ENCODE data around the gene TRMT10B. TPM values are rescaled to one million over a fixed set of nuclear protein-coding genes. Genes with fewer than 3 reads are reported as not detected.
A peak's percentile ranks its signal among the peaks of the same experiment; 100 is the strongest.
"Not testable (repeated sequence)": the region's sequence is repeated elsewhere in the genome, so short reads cannot be mapped to it uniquely, and the experiment has no call there.

The TRMT10B gene
- total RNA-seq, 1 experiment from 2014 or later: 1.2 TPM

GRCh38 chr9:37739222-37739621, 14.4 kb upstream of the TRMT10B start:
- Histone ChIP-seq H3K36me3 (no peaks in the 10 kb centered on the region), H3K9me3 (replicated peaks) (no peaks in the 10 kb centered on the region), H3K4me1 (replicated peaks) (no peaks in the 10 kb centered on the region), H3K27ac (no peak overlapping the region), H3K27me3 (replicated peaks) (no peaks in the 10 kb centered on the region), H3K4me3 (no peak overlapping the region)
- DNase-seq (ENCODE audit: low read depth in 1 of 2, low spot score in 2 of 2): no peak

- no peaks in the 10 kb centered on the region for H3K4me1 ChIP-seq (replicated peaks)
- no peak overlapping the region for H3K4me3 ChIP-seq
- no peak for DNase-seq (ENCODE audit: low read depth in 1 of 2, low spot score in 2 of 2)
- no peaks in the 10 kb centered on the region for H3K27me3 ChIP-seq (replicated peaks)
- H3K9me3 ChIP-seq (replicated peaks): no peaks in the 10 kb centered on the region
- no peak overlapping the region for H3K27ac ChIP-seq
- no peaks in the 10 kb centered on the region for H3K36me3 ChIP-seq
These were observed 13.5 kb upstream of the TRMT10B start for GRCh38 chr9:37740128-37740527.

GRCh38 chr9:37740631-37741328, 12.8 kb upstream of the TRMT10B start:
- no peak for DNase-seq (ENCODE audit: low read depth in 1 of 2, low spot score in 2 of 2)
- H3K27ac ChIP-seq: no peak overlapping the region
- H3K36me3 ChIP-seq: no peaks in the 10 kb centered on the region
- no peaks in the 10 kb centered on the region for H3K27me3 ChIP-seq (replicated peaks)
- no peaks in the 10 kb centered on the region for H3K9me3 ChIP-seq (replicated peaks)
- H3K4me1 ChIP-seq (replicated peaks): no peaks in the 10 kb centered on the region
- H3K4me3 ChIP-seq: no peak overlapping the region

- no peaks in the 10 kb centered on the region for H3K27me3 ChIP-seq (replicated peaks)
- H3K27ac ChIP-seq: no peak overlapping the region
- H3K4me1 ChIP-seq (replicated peaks): peaks cover 9% of the 10 kb centered on the region
- DNase-seq (ENCODE audit: low read depth in 1 of 2, low spot score in 2 of 2): no peak
- no peak overlapping the region for H3K4me3 ChIP-seq
- H3K9me3 ChIP-seq (replicated peaks): no peaks in the 10 kb centered on the region
- no peaks in the 10 kb centered on the region for H3K36me3 ChIP-seq
These were observed 7.6 kb upstream of the TRMT10B start for GRCh38 chr9:37745970-37746369.

GRCh38 chr9:37746448-37747270, 6.9 kb upstream of the TRMT10B start:
- no peaks in the 10 kb centered on the region for H3K27me3 ChIP-seq (replicated peaks)
- H3K4me3 ChIP-seq: no peak overlapping the region
- peaks cover 9% of the 10 kb centered on the region for H3K4me1 ChIP-seq (replicated peaks)
- no peaks in the 10 kb centered on the region for H3K9me3 ChIP-seq (replicated peaks)
- H3K36me3 ChIP-seq: no peaks in the 10 kb centered on the region
- DNase-seq (ENCODE audit: low read depth in 1 of 2, low spot score in 2 of 2): peak in 1 of 2 experiments; percentile 41
- H3K27ac ChIP-seq: no peak overlapping the region

- no peak overlapping the region for H3K4me3 ChIP-seq
- H3K27me3 ChIP-seq (replicated peaks): no peaks in the 10 kb centered on the region
- no peak overlapping the region for H3K27ac ChIP-seq
- DNase-seq (ENCODE audit: low read depth in 1 of 2, low spot score in 2 of 2): no peak
- H3K4me1 ChIP-seq (replicated peaks): peaks cover 9% of the 10 kb centered on the region
- H3K36me3 ChIP-seq: no peaks in the 10 kb centered on the region
- no peaks in the 10 kb centered on the region for H3K9me3 ChIP-seq (replicated peaks)
These were observed 6.3 kb upstream of the TRMT10B start for GRCh38 chr9:37747271-37747753.

- no peak for DNase-seq (ENCODE audit: low read depth in 1 of 2, low spot score in 2 of 2)
- Histone ChIP-seq H3K9me3 (replicated peaks) (no peaks in the 10 kb centered on the region), H3K4me3 (no peak overlapping the region), H3K36me3 (no peaks in the 10 kb centered on the region), H3K4me1 (replicated peaks) (peaks cover 9% of the 10 kb centered on the region), H3K27me3 (replicated peaks) (no peaks in the 10 kb centered on the region), H3K27ac (no peak overlapping the region)
These were observed 4.5 kb upstream of the TRMT10B start for GRCh38 chr9:37749129-37749528.

- Histone ChIP-seq H3K36me3 (no peaks in the 10 kb centered on the region), H3K4me1 (replicated peaks) (peaks cover 9% of the 10 kb centered on the region)
These were observed 2.4 kb upstream of the TRMT10B start for GRCh38 chr9:37751186-37751585.

GRCh38 chr9:37751704-37752103, 1.9 kb upstream of the TRMT10B start:
- H3K36me3 ChIP-seq; H3K9me3 ChIP-seq (replicated peaks); H3K27ac ChIP-seq; H3K4me3 ChIP-seq; H3K4me1 ChIP-seq (replicated peaks); H3K27me3 ChIP-seq (replicated peaks); DNase-seq (ENCODE audit: low read depth in 1 of 2, low spot score in 2 of 2): not testable (repeated sequence)

More at GRCh38 chr9:37751186-37751585, 2.4 kb upstream of the TRMT10B start:
- H3K4me3 ChIP-seq: no peak overlapping the region
- no peak for DNase-seq (ENCODE audit: low read depth in 1 of 2, low spot score in 2 of 2)
- no peaks in the 10 kb centered on the region for H3K27me3 ChIP-seq (replicated peaks)
- no peaks in the 10 kb centered on the region for H3K9me3 ChIP-seq (replicated peaks)
- no peak overlapping the region for H3K27ac ChIP-seq

- not testable (repeated sequence) for H3K9me3 ChIP-seq (replicated peaks); H3K36me3 ChIP-seq; DNase-seq (ENCODE audit: low read depth in 1 of 2, low spot score in 2 of 2); H3K27ac ChIP-seq; H3K4me1 ChIP-seq (replicated peaks); H3K4me3 ChIP-seq; H3K27me3 ChIP-seq (replicated peaks)
These were observed 1.5 kb upstream of the TRMT10B start for GRCh38 chr9:37752112-37752511.

- Histone ChIP-seq H3K27ac (no peak overlapping the region), H3K4me1 (replicated peaks) (no peaks in the 10 kb centered on the region; the same call in 1 of the 2 replicates), H3K4me3 (peak overlapping the region; percentile 52), H3K36me3 (no peaks in the 10 kb centered on the region), H3K9me3 (replicated peaks) (no peaks in the 10 kb centered on the region), H3K27me3 (replicated peaks) (no peaks in the 10 kb centered on the region)
- no peak for DNase-seq (ENCODE audit: low read depth in 1 of 2, low spot score in 2 of 2)
These were observed 740 bp upstream of the TRMT10B start for GRCh38 chr9:37752642-37753488.

- no peak overlapping the region for H3K27ac ChIP-seq
- H3K27me3 ChIP-seq (replicated peaks): no peaks in the 10 kb centered on the region
- peaks cover 3% of the 10 kb centered on the region; the same call in 1 of the 2 replicates for H3K4me1 ChIP-seq (replicated peaks)
- no peaks in the 10 kb centered on the region for H3K9me3 ChIP-seq (replicated peaks)
- H3K36me3 ChIP-seq: no peaks in the 10 kb centered on the region
- no peak for DNase-seq (ENCODE audit: low read depth in 1 of 2, low spot score in 2 of 2)
- H3K4me3 ChIP-seq: no peak overlapping the region
These were observed 5.1 kb downstream of the TRMT10B start for GRCh38 chr9:37758747-37759146.

GRCh38 chr9:37760416-37761161, 7.0 kb downstream of the TRMT10B start:
- Histone ChIP-seq H3K4me3 (no peak overlapping the region), H3K9me3 (replicated peaks) (no peaks in the 10 kb centered on the region), H3K4me1 (replicated peaks) (0 out of 2 replicates have a peak, but pooled peaks cover 3% of the 10 kb centered on the region), H3K27me3 (replicated peaks) (no peaks in the 10 kb centered on the region), H3K36me3 (no peaks in the 10 kb centered on the region), H3K27ac (no peak overlapping the region)
- no peak for DNase-seq (ENCODE audit: low read depth in 1 of 2, low spot score in 2 of 2)

Measured in SJSA1 (cell line).